T follicular helper cell (primary cell): ENCODE measurements around the gene VAT1.

ENCODE experiments used
- DNase-seq: peaks from one replicate; pipeline ENCODE4 v3.0.0-alpha.2; 2020; ENCODE audit warnings: low read depth

VAT1 gene

DNA sequence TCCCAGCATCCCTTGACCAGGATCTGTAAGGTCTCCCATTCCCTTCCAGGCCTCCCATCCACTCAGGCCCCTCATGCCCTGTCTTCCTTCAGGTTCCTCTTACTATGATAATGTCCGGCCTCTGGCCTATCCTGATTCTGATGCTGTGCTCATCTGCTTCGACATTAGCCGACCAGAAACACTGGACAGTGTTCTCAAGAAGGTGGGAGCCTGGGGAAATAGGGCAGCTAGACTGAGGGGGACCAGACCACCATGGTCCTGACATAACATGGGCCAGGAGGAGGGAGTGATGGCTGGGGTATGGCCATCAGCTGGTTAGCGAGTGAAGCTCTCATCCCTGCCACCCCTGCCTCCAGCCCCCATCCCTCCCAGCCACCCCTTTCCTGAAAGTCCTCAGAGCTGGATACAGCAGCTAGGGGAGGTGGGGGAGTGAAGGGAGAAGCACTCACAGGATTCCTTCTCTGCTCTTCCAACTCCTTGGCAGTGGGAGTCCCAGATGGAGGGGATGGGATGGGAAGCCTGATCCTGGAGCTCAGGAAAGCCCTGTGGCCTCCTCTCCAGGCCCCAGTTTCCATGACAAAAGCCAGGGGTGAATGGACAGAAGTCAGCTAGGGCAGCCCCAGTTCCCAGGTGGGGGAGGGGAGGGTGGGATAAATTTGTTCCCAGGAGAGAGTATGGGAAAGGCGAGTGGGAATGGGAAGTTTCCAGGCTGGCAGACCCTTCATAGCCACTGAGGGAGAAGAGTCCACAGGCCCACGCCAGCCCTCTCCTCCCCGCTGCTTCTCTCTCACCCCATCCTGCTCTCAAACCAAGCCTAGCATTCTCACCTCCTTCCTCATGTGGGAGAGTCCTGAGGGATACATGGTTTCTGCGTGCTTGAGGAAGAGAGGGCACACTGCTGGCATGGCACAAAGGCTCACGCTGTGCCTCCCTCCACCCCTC is 5.2 kb upstream of the VAT1 start:
- no peak for DNase-seq

GRCh38 chr17:43026595-43026994 is 4.4 kb upstream of the VAT1 start:
- DNase-seq, result no peak

GRCh38 chr17:43025766-43026537 is 3.8 kb upstream of the VAT1 start:
- DNase-seq, result no peak

GRCh38 chr17:43025290-43025657 is 3.1 kb upstream of the VAT1 start:
- DNase-seq, result no peak

GRCh38 chr17:43024407-43025289 is 2.5 kb upstream of the VAT1 start, which contains the start of gene RND2:
Gene RND2, plus strand, starts transcription at chr17:43025231. Its CDS starts 117 bp downstream, at chr17:43025348.
- peak; percentile 71 for DNase-seq

DNA sequence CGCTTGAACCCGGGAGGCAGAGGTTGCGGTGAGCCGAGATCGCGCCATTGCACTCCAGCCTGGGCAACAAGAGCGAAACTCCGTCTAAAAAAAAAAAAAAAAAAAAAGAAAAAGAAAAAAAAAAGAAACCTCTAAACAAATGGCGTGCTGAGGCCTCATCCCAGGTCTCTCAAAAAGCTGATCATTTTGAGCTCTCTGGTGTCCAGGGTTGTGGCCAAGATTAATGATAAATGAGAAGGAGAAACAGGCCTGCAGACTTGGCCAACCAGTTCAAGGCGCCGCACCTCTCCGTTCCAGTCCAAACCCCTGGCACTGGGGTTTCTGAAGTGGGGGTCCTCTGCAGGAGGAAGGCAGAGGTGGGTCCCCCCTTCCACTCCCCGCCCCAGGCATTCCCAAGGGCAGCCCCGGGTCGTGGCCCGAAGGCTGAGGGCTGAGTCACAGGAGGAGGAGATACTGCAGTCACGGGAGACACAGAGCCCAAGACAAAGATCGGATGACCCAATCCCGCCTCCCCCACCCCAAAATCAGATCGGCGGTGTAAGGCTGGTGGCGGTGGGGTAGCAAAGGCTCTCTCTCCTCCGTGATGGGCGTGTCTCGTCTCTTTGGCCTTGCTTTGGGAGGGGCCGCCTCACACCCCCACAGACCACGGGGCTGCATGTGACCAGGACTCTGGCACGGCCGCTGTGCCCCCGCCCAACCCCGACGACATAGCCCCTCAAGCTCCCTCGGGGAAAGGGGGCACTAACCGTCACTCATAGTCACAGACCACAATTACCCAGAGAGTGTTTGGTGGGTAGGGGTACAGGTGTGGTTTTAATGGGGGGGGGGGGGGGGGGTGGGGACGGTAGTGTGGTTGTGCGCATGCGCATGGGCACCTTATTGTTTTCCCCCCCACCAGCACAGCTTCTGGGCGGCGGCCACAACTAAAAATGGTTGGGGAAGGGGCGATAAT is 1.1 kb downstream of the VAT1 start:
- no peak for DNase-seq

- DNase-seq, result no peak
Observed at GRCh38 chr17:43020030-43020621, 2.1 kb downstream of the VAT1 start.

DNA sequence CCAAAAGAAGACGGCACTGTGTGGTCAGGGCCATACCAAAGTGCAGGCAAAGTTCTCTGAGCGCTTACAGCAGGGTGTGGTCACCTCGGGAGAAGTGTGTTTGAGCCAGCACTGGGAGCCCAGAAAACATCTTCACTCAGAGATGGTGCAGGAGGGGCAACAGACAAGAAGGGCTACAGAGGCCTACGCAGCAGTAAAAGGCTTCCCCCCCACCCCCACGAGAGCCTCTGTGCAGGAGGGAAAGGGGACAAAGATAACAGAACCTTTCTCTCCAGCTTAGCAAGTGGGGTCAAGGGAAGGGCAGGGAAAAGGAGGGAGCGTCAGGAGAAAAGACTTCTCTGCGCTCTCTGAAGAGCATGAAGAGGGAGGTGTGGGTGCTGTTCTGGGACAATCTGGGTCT is 2.8 kb downstream of the VAT1 start:
- DNase-seq, result no peak

GRCh38 chr17:43018932-43019331 is 3.3 kb downstream of the VAT1 start:
- no peak for DNase-seq

GRCh38 chr17:43018008-43018853 is 4.0 kb downstream of the VAT1 start:
- peak; percentile 36 for DNase-seq

DNA sequence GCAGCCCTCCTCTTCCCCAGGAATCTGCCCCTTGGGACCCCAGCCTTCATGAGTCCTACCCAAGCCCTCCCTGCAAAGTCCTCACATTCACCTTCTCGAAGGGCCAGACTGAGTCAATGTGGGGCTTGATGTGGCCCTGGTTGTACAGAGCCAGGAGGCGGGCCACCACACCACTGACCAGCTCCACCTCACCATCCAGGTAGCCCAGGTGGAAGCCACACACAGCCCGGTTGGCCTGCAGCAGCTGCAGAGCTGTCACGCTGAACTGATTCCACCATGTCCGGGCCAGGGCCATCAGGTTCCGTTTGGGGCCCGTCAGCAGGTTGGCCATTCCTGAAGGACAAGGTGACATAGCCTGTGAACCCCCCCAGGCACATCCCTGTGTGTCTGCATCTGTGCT is 6.0 kb downstream of the VAT1 start:
- DNase-seq, result no peak

GRCh38 chr17:43015579-43015978 is 6.6 kb downstream of the VAT1 start:
- DNase-seq, result no peak

DNA sequence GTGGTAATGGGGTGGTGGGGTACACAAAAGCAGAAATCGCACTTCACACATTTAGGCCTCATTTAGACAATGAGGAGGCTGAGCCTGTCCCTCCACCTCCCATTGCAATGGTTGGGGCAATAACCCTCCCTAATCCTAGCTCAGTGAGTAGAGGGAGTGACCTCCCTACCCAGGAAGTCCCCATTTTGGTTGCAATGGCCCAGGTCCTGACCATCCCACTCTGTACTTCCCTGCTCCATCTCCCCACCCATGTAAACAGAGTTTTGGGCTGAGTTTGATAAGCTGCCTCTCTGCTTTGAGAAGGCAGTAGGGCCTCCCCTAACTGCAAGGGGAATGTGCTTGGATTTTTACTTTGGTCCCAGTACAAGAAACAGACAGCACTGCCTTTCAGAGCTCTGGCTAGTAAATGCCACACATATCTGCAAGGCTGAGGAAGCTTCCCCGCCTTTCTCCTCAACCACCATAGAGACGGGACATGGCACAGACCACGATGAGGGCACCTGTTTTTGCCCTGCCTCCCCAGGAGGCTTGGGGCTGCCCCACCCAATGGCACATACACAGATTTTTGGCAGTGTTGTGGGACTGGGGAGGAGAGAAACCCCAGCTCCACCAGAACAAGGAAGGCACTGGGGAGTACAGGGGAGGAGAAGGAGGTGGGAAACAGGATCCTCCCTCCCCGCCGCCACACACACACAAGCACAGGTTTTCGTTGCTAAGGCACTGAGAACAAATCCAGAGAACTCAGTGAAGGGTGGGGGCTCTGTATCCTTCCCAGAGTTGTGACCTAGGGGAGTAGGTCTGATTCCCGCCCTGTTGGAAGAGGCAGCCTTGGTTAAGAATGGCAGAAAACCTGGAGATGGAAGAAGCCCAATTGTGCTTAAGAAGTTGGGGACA is 7.3 kb downstream of the VAT1 start:
- DNase-seq, result no peak

GRCh38 chr17:43014020-43014648 is 8.1 kb downstream of the VAT1 start:
- no peak for DNase-seq

- no peak for DNase-seq
Observed at GRCh38 chr17:43013296-43013695, 8.9 kb downstream of the VAT1 start.

- no peak for DNase-seq
Observed at GRCh38 chr17:43011728-43012472, 10.3 kb downstream of the VAT1 start.

DNA sequence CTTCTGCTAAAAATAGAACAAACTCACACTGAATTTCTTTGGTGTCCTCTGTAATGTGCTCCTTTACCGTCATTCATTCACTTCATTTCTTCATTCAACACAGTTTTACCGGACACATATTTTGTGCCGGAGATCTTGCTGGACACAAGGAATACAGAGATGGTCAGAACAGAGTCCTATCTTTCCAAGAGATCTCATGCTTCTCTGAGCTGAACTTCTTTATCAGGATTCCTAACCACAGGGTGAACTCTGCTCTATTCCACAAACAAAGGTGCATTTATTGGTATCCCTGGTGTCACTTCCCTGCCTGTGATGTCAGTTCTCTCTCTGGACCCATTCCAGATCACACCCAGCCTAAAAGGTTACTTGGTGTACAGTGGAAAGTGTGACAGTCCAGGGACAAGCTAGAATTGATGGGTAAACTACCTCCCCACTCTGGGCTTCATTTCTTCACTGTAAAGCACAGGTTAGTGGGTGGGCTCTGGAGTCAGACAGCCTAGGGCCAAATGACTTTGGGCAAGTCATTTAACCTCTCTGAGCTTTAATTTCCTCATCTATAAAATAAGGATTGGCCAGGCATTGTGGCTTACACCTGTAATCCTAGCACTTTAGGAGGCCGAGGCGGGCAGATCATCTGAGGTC is 11.4 kb downstream of the VAT1 start:
- DNase-seq, result no peak
